NCI-H69 (cell line): ENCODE results near the gene SPTAN1.
"Not testable (repeated sequence)": the region's sequence is repeated elsewhere in the genome, so short reads cannot be mapped to it uniquely, and the experiment has no call there.

Source experiments
- DNase-seq: peaks from one replicate; lab custom pipeline; 2025; lab: John Stamatoyannopoulos, UW

The SPTAN1 gene

DNA sequence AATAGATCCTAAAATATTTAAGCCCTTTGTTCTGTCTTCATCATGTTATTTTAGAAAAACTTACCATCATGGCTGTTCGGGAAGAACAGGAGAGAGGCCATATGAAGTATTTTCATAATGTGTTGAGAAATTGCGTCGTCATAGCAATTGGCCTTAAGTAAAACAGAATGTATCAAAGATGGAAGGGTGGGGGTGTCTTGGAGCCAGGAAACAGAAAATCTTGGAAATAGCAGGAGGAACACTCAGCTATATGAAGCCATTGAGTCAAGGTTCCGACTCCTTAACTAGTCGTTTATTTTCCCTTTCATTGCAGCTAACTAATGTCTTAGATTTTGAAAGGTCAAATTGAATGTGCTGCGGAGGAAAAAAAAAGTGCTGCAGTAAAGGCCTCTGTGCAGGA is 1.3 kb downstream of the SPTAN1 start:
- DNase-seq = peak; percentile 22

DNA sequence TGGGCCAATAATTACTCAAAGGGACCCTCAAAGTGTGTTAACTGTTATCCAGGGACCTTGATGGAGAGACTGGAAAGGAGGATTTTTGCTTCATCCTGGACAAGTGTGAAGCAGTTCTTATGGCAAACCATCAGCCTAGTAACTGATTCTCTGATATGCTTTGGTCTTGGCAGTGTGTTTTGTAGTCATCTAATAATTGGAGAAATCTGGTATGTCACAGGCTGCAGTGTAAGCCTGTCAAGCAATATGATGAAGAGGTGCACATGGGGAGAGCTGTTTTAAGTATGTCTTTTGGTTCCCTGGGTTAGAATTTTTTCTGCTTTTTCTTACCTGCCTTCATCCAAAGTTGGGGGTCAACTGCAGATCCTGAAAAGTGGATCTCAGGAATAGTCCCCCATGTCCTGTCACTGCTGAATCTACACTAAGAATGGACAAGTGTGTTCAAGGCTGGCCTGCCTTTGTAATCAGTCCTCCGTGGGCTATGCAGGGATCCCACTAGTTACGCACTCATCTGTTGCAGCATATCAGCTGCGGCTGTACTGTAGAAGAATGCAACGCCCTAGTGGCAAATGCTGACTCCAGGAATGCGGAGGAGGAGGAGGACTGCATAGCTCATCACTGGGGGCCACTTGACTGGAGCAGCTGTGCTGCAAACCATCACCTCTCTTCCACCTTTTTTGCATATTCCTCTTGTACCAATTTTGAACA is 1.9 kb downstream of the SPTAN1 start:
- DNase-seq = no peak

DNA sequence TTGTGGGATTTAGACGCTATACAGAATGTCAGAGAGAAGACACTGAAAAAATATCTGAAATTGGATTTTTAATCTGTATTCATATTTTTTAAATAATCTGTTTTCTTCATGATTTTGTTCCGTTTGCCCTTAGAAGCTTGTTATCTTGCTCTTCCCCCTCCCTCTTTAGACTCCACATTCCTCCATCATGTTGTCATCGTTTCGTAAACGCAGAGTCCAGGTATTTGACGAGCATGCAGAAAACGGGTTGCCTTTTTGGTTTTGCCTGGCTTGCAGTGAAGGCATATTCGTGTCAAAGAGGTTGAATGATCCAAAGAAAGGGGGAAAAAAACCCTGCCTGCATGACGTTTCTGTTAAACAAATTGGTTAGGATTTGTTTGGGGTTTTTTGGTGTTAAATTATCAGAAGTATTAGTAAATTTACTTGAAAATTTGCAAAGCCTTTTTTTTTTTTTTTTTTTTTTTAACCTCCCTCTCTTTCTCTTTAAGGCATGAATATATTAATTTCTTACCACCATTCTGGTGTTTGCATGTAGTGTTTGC is 2.9 kb downstream of the SPTAN1 start:
- DNase-seq = no peak

DNA sequence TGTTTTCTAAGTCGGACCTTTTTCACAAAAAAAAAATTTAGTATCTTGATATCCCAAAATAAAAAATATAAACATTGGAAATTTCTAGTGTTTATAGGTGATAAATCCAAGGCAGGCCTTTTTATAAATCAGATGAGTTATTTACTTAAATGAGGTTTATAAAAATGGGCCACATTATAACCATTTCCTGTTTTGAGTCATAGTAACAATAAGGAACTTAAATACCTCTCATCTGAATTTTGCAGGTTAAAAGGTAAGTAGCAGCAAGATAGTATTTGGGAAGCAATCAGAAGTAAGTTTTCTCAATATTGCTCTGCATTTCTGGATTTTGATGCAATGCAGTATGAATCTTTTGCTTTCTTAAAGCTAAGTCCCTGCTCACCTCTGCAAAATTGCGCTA is 3.9 kb downstream of the SPTAN1 start:
- DNase-seq = no peak

DNA sequence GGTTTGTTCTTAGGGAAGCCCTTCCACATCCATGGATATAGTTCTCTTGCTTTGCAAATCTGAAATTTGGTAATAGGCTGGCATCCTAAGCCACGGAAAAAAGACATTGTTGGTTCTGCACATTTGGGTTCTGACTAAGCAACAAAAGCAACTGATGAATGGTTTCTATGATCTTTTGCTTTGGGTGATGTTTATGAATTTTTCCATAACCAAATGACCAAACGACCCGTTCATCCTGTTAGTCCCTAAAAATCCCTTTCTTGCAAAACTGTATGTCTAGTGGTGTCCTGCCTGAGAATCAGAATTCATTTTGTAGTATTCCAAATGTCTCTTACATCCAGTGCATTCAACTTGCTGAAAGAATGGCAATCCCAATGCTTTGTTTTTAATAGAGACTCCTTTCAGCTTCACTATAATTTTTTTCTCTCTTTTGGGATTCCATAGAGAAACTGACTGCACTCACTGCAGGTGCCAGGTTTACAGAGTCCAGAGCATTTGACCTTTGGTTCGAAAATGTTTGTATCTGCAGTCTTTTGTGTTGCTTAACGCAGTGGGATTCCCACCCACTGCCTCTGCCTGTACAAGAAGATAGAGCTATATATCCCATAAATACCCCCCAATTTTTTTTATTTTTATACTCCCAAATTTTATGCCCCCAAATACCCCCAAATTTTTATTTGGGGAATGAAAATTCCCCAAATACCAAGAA is 4.7 kb downstream of the SPTAN1 start:
- no peak for DNase-seq

DNA sequence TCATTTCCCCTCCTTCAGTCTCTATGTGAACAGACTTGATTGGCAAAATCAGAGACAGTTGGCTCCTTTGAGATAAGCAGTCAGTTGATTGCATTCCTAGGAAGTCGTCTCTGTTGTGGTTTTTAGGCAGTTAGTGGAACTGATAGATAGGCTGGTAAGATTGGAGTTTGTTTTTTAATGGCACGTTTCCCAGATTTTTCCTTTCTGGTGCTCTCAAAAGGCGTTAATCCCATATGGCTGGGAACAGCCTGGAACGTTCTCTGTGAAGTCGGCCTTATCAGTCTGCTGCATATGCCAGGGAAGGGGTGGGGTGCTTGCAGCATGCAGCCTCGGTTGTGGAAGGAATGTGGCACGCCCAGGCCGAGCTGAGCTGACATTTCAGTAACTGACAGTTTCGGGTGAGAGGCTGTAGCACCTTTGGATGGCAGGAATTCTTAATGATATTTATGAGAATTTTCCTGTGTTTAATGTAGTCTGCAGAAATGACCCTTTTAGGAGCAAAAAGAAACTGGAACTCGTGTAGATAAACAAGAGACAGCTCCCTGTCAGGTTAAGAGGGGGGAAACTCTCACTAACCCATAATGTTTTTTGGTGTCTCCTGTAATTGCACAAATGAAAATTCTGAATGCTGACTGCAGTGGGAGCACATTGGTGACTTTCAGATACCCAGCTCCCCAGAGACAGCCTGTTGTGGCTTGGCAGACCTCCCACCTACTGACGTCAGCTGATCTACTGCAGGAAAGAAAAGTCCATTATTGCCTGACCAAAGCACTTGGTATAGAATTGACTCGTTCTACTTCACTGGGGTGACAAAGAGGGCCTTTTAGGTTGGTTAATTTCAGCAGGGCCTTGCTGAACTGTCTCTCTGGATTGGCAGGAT is 6.3 kb downstream of the SPTAN1 start:
- DNase-seq = peak; percentile 73

DNA sequence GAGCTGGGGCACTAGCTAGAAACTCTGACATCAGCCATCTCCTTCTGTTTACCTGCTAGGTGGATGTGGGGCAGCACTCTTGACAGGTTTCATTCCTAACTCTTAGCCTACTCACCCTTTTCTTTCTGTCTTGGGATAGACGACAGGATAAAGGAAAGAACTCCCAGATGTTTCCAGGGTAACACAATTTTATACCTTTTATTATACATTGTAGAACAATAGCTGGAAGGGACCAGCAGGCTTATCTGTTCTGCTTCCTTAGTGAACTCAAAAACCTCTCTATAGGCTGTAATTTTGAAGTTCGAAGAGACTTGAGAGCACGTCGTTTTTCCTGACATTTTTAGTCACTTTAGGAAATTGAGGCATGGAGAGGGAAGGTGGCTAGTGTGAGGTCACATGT is 13.2 kb downstream of the SPTAN1 start:
- no peak for DNase-seq

DNA sequence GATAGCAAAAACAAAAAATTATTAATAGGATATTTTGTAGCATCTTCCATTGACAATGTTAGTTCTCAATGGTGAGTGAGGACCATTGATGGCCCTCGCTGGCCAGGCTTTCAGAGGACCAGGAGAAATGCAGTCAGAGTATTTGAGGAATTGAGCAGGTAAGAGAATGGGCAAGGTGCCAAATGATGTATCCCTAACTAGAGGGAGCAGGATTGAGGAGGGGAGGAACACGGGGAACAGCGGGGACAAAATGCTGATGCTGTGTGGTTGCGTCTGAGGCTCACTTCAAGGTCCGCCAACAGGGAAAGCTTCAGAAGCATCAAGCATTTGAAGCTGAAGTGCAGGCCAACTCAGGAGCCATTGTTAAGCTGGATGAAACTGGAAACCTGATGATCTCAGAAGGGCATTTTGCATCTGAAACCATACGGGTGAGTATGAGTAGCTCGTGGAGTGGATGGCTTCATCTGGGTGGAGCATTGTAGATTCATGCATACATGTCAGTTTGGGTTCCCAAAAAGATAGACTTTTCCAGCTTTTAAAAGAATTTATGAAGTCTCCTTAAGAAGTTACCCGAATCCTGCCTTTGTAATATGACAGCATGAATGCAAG is 16.2 kb downstream of the SPTAN1 start:
- DNase-seq = peak; percentile 14

DNA sequence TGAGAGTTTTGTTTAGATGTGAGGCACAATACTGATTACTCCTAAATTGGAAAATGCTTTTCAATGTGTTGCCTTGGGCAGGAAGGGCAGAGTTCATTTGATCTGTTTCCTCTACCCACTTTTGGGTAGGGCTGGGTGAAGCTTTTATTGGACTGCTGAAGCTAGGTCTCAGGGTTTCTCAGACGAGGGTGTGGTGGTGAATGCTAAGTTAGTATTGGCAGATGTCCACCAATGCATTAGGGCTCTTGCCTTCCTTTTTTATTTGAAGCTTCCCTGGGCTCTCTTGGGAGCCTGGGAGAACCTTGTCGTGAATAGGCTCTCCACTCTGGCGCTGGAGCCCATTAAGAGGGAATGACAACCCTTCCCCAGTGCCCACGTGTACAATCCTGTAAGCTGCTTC is 23.1 kb downstream of the SPTAN1 start:
- peak; percentile 54 for DNase-seq

DNA sequence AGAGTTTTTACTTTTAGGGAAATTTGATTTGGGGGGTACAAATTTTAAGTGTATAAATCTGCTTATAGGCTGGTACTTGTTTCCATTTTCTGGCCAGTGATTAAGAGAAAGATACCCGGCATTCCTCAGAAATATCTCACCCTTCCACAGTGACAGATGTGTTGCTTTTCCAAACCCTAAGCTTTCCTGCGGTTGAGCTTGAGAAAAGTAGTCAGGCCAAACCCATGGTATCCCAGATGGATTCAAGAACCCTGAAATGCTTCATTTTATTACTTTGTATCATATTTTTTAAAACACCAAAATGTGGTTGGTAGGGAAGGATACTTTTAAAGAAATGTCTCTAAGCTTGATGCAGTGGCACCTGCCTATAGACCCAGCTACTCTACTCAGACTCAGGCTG is 23.5 kb downstream of the SPTAN1 start:
- no peak for DNase-seq

DNA sequence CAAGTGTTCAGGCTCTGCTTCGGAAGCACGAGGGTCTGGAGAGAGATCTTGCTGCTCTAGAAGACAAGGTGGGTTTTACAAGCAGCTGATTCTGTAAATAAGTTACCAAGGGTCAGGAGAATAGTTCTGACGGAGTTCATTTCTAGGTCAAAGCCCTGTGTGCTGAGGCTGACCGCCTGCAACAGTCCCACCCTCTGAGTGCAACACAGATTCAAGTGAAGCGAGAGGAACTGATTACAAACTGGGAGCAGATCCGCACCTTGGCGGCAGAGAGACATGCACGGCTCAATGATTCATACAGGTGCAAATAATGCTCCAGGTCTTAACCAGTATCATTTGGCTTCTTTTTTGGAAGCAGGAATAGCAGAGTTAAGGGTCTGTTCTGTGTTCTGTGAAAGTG is 24.8 kb downstream of the SPTAN1 start:
- no peak for DNase-seq

DNA sequence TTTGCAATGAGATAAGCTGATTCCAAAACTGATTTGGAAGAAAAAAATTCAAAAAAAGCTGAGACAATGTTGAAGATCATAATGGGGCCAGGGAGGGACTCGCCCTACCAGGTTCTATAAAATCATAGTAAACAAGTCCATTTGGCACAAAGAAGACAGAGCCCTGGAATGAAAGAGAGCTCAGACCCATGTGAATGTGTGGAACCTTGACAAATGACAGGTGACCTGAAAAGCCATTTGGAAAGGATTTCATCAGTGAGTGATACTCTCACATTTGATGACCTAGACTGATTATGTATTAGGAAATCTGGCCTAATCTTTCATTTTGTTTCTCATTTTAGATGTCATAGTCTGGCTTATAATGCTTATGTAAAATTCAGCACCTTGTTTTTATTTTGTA is 26.8 kb downstream of the SPTAN1 start:
- no peak for DNase-seq

DNA sequence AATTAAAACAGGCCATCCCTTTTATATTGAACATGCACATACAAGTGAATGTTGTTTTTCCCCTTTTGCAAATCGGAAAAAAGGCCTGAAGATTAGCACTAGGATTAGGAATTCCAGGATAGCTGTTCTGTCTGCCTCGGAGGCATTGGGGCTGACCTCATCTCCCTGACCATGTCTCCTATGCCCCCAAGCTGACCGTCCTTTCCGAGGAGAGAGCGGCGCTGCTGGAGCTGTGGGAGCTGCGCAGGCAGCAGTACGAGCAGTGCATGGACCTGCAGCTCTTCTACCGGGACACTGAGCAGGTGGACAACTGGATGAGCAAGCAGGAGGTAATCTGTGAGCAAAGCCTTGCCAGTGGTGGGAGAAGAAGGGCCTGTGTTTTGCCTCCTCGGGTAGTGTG is 28.3 kb downstream of the SPTAN1 start:
- no peak for DNase-seq

DNA sequence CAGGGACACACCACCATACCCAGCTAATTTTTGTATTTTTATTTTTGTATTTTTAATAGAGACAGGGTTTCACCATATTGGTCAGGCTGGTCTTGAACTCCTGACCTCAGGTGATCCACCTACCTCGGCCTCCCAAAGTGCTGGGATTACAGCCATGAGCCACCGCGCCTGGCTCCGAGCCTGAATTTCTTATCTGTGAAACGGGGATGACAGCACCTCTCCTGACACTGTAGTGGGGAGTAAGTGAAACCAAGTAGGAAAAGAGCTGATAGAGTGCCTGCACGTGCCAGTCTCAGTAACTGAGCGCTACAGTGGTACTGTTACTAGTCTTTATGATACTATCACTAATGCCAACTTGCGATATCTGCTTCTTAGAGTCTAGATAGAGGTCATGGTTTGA is 32.8 kb downstream of the SPTAN1 start:
- not testable (repeated sequence) for DNase-seq

DNA sequence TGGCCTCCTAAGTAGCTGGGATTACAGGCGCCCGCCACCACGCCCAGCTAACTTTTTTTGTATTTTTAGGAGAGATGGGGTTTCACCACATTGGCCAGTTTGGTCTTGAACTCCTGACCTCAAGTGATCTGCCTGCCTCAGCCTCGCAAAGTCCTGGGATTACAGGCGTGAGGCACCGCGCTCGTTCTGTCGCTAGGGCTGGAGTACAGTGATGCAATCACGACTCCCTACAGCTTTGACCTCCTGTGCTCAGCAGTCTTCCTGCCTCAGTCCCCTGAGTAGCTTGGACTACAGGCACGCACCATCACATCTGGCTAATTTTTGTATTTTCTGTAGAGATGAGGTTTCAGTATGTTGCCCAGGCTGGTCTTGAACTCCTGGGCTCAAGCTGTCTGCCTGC is 34.5 kb downstream of the SPTAN1 start:
- DNase-seq = not testable (repeated sequence)

DNA sequence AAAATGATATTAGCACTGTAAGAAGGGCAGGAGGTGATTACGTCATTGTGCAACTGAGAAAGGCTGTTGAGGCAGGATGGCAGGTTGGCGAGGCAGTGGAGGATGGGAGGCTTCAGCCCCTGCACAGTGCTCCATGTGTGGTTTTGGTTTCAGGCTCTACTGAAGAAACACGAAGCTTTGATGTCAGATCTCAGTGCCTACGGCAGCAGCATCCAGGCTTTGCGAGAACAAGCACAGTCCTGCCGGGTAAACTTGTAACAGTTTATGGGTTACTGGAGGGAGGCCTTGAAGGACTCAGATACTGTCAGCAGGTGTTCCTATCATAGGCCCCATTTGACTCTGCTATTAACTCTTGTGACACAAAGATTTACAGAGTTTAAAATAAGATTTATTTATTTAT is 35.1 kb downstream of the SPTAN1 start:
- no peak for DNase-seq

DNA sequence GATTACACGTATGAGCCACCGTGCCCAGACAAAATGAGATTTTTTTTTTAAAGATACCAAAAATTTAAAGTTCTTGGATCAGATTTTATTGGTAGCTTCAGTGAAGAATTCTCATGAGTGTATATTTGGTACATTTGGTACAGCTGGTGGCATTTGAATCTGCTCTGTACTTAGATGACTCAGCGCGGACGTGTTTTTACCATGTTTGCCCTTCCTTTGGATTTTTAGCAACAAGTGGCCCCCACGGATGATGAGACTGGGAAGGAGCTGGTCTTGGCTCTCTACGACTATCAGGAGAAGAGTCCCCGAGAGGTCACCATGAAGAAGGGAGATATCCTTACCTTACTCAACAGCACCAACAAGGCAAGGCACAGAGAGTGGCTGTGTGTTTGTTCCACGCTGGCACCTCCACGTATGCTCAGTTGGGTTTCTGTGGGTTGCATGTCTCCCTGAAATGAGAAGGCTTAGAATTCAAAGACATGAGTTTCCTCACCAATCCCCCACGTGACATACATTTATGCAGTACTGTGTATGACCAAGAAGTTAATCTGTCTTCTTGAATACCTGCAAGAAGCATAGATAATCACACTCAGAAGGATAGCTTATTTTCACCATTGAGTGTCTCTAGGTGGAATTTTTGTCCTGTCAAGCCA is 36.3 kb downstream of the SPTAN1 start:
- no peak for DNase-seq

DNA sequence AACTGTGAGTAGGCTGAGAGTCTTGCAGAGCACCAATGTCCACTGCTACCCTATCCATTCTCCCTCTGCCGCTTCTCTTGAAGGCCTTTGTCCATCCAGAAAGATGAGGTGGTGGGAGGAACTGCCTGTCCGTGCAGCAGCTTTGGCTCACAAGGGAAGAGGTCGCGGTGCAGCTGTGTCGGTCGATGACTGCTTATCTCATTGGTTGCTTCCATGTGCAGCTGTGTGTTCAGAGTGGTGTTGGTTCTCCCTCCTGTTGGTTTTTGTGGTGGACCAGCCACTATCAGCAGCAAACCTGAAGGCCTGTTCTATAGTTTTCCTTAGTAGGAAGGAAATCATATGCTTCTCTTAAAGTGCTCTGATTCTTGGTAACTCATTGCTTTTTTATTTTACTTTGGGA is 40.7 kb downstream of the SPTAN1 start:
- no peak for DNase-seq

DNA sequence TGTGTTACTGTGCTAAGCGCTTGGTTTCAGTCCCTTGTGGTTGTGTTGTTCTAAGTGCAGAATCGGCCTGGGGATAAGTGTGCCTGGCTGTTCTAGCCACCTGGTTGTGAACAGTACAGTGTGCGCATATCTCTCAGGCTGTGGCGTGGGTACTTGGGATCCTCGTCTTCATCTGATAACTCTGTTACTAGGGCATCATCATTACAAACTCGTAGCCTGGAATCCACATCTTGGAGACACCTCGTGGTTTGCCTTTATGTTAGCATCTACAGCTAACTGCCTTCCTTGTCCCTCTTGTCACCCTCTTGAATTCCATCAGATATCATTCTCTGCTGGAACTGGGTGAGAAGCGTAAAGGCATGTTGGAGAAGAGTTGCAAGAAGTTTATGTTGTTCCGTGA is 41.5 kb downstream of the SPTAN1 start:
- DNase-seq = no peak

DNA sequence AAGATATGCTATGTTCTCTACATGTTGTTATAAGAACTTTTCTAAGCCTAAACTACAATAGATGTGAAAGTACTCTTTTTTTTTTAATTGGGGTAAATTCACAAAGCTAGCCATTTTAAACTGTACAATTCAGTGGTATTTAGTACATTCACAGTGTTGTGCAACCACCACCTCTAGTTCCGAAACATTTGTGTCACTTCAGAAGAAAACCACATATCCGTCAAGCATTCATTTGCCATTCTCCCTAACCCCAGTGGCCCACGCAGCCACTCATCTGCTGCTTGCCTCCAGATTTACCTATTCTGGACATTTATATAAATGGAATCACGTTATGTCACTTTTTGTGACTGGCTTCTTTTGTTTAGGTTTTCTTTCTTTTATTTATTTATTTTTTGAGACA is 43.1 kb downstream of the SPTAN1 start:
- DNase-seq = no peak

DNA sequence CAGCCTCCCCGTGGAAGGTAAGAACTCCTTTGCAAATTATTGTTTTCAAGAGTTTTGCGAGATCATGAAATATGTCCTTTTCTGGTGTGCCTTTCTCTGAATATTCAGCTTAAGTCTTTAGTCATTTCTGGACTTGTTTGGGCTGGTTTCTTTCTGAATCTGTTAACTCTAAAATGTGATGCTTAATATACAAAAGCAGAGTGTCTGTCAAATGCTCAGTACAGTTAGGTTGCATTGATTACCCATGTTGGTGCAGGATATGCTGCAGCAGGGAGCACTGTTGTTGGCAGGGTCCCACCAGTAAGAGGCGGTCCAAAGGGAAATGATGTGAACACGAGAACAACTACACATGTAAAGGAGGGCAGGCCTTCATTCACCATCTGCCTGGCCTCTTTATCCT is 47.7 kb downstream of the SPTAN1 start:
- no peak for DNase-seq

DNA sequence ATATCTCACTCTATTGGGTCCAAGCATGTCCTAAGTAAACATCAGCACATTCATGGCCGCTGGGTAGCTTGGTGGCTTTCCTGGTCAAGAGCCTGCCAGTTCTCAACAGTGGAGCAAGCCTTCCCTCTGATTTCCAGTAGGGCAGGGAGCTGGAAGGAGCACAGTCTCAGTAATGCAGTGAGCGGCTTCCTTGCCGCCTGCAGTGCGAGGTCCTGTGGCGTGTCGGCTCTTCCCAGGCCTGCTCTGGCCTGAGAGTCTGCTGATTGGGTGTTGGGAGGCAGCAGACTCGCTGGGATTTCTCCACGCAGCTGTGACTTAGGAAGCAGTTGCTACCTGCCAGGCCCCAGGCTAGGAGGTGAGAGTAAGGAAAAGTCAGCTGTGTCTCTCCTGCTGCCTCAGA is 51.3 kb downstream of the SPTAN1 start:
- no peak for DNase-seq
